Measurements from ENCODE around the gene SULT4A1.

DNA sequence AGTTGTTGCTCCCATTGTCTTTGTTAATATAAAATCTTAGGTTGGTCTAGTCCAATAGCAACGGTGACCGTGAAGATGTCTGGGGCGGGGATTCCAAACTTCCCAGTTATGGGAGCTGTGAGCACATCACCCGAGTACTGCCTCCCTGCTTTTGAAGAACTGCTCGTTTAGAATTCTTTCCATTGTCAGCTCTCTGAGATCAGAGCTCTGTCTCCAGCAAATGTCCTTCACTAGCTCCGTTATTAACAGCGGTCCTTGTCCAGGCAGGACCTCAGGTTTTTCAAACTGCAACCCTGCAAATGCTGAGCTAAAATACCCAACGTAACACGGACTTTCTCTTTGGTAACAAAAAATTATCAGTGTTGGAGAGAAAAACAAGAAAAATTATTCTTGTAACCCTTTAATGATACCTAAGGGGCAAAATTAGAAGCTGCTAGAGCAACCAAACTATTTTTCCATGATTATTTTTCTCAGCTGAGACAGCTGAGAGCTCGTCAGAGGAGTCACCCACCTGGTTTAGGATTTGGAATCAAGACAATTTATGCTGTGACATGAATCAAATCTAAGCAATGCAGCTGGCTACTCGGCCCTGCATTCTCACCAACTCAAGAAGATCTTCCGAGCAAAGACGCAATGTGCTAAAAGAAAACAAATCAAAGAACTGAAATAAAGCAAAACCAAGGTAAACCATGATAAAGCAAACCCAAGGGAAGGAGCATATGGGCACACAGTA, 35.1 kb downstream of the SULT4A1 start:
- TF ChIP-seq, protein P1, sequence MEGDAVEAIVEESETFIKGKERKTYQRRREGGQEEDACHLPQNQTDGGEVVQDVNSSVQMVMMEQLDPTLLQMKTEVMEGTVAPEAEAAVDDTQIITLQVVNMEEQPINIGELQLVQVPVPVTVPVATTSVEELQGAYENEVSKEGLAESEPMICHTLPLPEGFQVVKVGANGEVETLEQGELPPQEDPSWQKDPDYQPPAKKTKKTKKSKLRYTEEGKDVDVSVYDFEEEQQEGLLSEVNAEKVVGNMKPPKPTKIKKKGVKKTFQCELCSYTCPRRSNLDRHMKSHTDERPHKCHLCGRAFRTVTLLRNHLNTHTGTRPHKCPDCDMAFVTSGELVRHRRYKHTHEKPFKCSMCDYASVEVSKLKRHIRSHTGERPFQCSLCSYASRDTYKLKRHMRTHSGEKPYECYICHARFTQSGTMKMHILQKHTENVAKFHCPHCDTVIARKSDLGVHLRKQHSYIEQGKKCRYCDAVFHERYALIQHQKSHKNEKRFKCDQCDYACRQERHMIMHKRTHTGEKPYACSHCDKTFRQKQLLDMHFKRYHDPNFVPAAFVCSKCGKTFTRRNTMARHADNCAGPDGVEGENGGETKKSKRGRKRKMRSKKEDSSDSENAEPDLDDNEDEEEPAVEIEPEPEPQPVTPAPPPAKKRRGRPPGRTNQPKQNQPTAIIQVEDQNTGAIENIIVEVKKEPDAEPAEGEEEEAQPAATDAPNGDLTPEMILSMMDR (IDR thresholded peaks at IDR 0.05), result no peak
- no peak for TF ChIP-seq POLR2A (IDR thresholded peaks at IDR 0.05)

Measured in testis (tissue), 2 donors.